ENCODE measurements around the gene AGAP3. TPM values are rescaled to one million over a fixed set of nuclear protein-coding genes. Genes with fewer than 3 reads are reported as not detected.
A peak's percentile ranks its signal among the peaks of the same experiment; 100 is the strongest.

AGAP3 gene
- total RNA-seq, 2 donors from 2014 or later, result 52.1 to 62.8 TPM

- H3K9me3 ChIP-seq, result no peaks in the 10 kb centered on the region
- DNase-seq (ENCODE audit: low spot score), result no peak
- ATAC-seq (ENCODE audit: insufficient number of reproducible peaks, low FRiP score, low read depth), result no peak
- H3K27me3 ChIP-seq (replicated peaks; ENCODE audit: insufficient read depth), result no peaks in the 10 kb centered on the region
- H3K4me3 ChIP-seq, result no peak overlapping the region
- no peak overlapping the region for H3K27ac ChIP-seq
- H3K4me1 ChIP-seq (ENCODE audit: control insufficient read depth in 1 of 2, low read depth in 2 of 2), result peaks cover 0 to 8% of the 10 kb centered on the region in 2 donors
- TF ChIP-seq CTCF (IDR thresholded peaks at IDR 0.05), result no peak
- peaks cover 30% of the 10 kb centered on the region for H3K36me3 ChIP-seq
These were observed 35.3 kb downstream of the AGAP3 start for GRCh38 chr7:151121380-151122170.

- H3K4me3 ChIP-seq, result no peak overlapping the region
- no peaks in the 10 kb centered on the region for H3K9me3 ChIP-seq
- no peaks in the 10 kb centered on the region for H3K27me3 ChIP-seq (replicated peaks; ENCODE audit: insufficient read depth)
- peaks cover 30% of the 10 kb centered on the region for H3K36me3 ChIP-seq
- no peak for TF ChIP-seq CTCF (IDR thresholded peaks at IDR 0.05)
- no peak overlapping the region for H3K27ac ChIP-seq
- ATAC-seq (ENCODE audit: insufficient number of reproducible peaks, low FRiP score, low read depth) (no peak), DNase-seq (ENCODE audit: low spot score) (no peak)
- H3K4me1 ChIP-seq (ENCODE audit: control insufficient read depth in 1 of 2, low read depth in 2 of 2), result peaks cover 0 to 8% of the 10 kb centered on the region in 2 donors
These were observed 36.0 kb downstream of the AGAP3 start for GRCh38 chr7:151122276-151122675.

GRCh38 chr7:151122796-151123157 lies 36.5 kb downstream of the AGAP3 start:
- H3K4me1 ChIP-seq (ENCODE audit: control insufficient read depth in 1 of 2, low read depth in 2 of 2), result peaks cover 0 to 8% of the 10 kb centered on the region in 2 donors
- no peak for ATAC-seq (ENCODE audit: insufficient number of reproducible peaks, low FRiP score, low read depth)
- no peaks in the 10 kb centered on the region for H3K9me3 ChIP-seq
- H3K27me3 ChIP-seq (replicated peaks; ENCODE audit: insufficient read depth), result no peaks in the 10 kb centered on the region
- H3K36me3 ChIP-seq, result peaks cover 30% of the 10 kb centered on the region
- H3K4me3 ChIP-seq, result no peak overlapping the region
- H3K27ac ChIP-seq, result no peak overlapping the region
- DNase-seq (ENCODE audit: low spot score), result no peak
- TF ChIP-seq CTCF (IDR thresholded peaks at IDR 0.05), result no peak

GRCh38 chr7:151123158-151123821 lies 37.0 kb downstream of the AGAP3 start:
- no peak overlapping the region for H3K27ac ChIP-seq
- peaks cover 0 to 8% of the 10 kb centered on the region in 2 donors for H3K4me1 ChIP-seq (ENCODE audit: control insufficient read depth in 1 of 2, low read depth in 2 of 2)
- no peak overlapping the region for H3K4me3 ChIP-seq
- peaks cover 30% of the 10 kb centered on the region for H3K36me3 ChIP-seq
- DNase-seq (ENCODE audit: low spot score), result no peak
- no peaks in the 10 kb centered on the region for H3K27me3 ChIP-seq (replicated peaks; ENCODE audit: insufficient read depth)
- no peak for ATAC-seq (ENCODE audit: insufficient number of reproducible peaks, low FRiP score, low read depth)
- no peaks in the 10 kb centered on the region for H3K9me3 ChIP-seq
- TF ChIP-seq CTCF (IDR thresholded peaks at IDR 0.05), result no peak

GRCh38 chr7:151123822-151124464 lies 37.7 kb downstream of the AGAP3 start:
- Histone ChIP-seq H3K4me1 (ENCODE audit: control insufficient read depth in 1 of 2, low read depth in 2 of 2) (peaks cover 0 to 8% of the 10 kb centered on the region in 2 donors), H3K4me3 (no peak overlapping the region), H3K27me3 (replicated peaks; ENCODE audit: insufficient read depth) (no peaks in the 10 kb centered on the region), H3K36me3 (peaks cover 30% of the 10 kb centered on the region), H3K9me3 (no peaks in the 10 kb centered on the region), H3K27ac (no peak overlapping the region)
- ATAC-seq (ENCODE audit: insufficient number of reproducible peaks, low FRiP score, low read depth) (peak; percentile 56), DNase-seq (ENCODE audit: low spot score) (no peak)
- peak; percentile 95 for TF ChIP-seq CTCF (IDR thresholded peaks at IDR 0.05)

All from thoracic aorta (tissue), 2 donors.